ENCODE data around the gene HES4.
A peak's percentile ranks its signal among the peaks of the same experiment; 100 is the strongest.
"Not testable (repeated sequence)": the region's sequence is repeated elsewhere in the genome, so short reads cannot be mapped to it uniquely, and the experiment has no call there.

Gene HES4

GRCh38 chr1:1017397-1018320, 17.8 kb upstream of the HES4 start:
- DNase-seq = not testable (repeated sequence)

- DNase-seq = no peak
These were observed 15.1 kb upstream of the HES4 start for GRCh38 chr1:1014799-1015681.

DNA sequence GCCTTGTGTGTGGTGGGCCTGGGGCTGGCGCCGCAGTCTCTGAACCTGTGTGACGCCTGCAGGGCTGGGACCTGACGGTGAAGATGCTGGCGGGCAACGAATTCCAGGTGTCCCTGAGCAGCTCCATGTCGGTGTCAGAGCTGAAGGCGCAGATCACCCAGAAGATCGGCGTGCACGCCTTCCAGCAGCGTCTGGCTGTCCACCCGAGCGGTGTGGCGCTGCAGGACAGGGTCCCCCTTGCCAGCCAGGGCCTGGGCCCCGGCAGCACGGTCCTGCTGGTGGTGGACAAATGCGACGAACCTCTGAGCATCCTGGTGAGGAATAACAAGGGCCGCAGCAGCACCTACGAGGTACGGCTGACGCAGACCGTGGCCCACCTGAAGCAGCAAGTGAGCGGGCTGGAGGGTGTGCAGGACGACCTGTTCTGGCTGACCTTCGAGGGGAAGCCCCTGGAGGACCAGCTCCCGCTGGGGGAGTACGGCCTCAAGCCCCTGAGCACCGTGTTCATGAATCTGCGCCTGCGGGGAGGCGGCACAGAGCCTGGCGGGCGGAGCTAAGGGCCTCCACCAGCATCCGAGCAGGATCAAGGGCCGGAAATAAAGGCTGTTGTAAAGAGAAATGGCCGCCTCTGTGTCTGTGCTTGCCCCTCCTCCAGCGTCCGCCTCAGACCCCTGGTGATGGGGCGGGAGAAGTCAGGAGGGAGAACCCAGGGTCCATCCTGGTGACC, 14.2 kb upstream of the HES4 start:
- DNase-seq = no peak

- DNase-seq = peak; percentile 84
These were observed 13.4 kb upstream of the HES4 start, which contains the start of gene ISG15 for GRCh38 chr1:1013105-1013921. Gene ISG15, plus strand, starts transcription at chr1:1013497. Its CDS starts 77 bp downstream, at chr1:1013574.

GRCh38 chr1:1012736-1013104, 12.8 kb upstream of the HES4 start:
- DNase-seq = not testable (repeated sequence)

- no peak for DNase-seq
These were observed 11.6 kb upstream of the HES4 start for GRCh38 chr1:1011396-1011949.

DNA sequence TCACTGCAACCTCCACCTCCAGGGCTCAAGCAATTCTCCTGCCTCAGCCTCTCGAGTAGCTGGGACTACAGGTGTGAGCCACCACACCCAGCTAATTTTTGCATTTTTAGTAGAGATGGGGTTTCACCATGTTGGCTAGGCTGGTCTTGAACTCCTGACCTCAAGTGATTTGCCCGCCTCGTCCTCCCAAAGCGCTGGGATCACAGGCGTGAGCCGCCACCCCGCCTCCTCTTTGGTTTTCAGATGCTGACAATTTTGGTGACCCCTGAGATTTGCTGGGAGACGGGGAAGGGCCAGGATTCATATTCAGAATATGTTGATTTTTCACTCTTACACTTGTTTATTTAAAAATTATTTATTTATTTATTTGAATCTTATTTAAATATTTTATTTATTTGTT, 10.2 kb upstream of the HES4 start:
- DNase-seq = not testable (repeated sequence)

DNA sequence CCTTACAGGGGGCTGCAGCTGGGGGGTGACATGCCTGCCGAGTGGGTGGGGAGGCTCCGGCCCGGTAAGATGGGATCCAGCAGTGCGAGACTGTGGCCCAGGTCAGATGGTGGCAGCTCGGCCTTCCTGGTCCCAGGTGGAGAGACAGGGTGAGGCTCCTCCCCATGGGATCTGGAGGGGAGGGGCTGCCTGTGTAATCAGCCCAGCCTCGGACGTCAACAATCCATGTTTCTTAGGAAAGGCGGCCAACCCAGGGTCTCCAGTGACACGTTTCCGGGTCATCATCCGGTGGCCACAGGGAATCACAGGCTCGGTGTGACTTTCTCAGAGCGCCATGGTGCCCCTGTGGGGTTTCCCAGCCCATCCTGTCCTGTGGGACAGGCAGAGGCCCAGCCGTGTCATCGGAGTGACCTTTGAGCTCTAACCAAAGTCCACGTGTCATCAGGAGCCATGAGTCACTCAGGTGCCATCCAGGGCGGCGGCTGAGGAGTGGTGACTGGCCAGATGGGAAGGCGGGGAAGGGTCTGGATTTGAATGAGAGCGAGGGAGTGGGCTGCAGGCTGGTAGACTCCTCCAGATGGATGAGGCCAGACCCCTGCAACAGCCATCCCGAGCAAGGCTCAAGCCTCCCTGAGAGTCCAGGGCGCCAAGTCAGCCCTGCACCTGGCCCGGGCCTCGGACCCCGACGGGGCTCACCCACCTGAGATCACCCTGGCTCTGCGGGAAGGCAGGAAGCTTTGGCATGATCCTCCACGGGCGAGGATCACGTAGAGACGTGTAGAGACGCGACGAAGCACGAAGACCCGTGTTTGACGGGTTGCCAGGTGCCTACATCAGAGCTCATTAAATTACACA, 6.6 kb upstream of the HES4 start:
- no peak for DNase-seq

DNA sequence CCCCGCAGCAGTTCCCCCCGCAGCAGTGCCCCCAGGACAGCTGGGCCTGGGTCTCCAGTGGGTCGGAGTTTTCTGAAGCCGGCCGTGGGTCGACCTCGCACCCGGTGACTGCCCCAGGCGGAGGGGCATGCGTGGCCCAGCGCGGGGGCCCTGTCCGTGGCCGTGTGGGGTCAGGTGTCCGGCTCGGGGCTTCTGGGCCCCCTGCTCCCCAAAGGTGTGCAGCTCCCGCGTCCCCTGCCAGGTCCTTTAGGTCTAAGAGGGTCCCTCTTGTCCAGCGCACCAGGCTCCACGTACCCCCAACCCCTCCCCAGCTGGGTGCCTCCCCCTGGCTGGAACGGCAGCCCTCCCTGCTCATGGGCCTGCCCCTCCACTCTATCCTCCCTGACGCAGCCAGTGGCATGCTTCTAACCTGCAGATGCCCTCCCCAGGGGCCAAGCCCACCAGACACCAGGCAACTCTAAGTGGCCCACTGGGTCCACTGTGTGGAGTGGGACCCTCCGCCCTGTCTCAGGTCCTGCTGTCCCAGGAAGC, 5.9 kb upstream of the HES4 start:
- no peak for DNase-seq

GRCh38 chr1:1004780-1005697, 5.1 kb upstream of the HES4 start:
- DNase-seq = no peak

DNA sequence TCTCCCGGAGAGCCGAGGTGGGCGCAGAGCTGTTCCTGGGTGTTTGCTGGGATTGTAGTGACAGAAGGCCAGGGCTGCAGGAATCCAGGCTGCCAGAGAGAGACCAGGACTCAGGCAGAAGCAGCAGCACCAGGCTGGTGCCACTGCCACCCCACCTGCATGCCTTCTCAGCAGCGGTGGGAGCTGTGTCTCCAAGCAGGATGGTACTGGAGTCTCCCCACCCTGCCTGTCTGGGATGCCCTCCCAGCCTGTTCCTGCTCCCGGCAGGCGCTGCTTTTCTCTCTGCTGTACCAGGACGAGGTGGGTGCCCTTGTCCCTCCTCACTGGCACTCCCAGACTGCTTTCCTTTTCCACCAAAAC, 4.5 kb upstream of the HES4 start:
- no peak for DNase-seq

- DNase-seq = no peak
These were observed 3.9 kb upstream of the HES4 start for GRCh38 chr1:1003618-1004419.

- DNase-seq = no peak
These were observed 1.3 kb upstream of the HES4 start for GRCh38 chr1:1001057-1001783.

DNA sequence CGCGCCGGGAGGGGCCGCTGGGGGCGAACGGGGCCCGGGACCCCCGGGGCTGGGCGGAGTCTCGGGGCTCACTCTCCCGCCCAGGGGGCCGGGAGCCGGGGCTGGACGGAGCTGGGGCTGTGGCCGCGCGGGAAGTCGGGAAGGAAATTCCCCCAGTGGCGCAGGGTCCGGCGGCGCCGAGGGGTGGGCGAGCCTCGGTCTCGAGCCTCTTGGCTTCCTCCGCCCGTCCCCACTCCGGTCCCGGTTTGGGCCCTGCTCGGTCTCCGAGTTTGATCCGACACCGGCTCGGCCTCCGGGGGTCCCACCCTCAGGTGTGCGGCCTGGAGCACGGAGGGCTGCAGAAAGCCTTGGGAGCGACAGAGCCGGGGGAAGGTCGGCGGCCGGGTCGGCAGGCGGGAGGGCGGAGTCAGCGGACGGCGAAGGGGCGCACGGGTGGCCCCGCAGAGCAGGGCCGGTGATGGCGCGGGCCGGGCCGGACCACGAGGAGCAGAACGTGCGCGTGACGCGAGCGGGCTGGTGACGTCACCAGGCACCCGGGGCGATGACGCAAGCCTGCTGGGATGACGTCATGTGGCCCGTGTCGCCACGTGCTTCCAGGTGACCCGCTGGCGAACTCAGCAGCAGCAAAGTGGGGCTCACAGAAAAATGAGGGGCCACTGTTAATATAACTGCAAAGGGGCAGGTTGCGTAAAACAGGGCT, 610 bp upstream of the HES4 start:
- peak; percentile 65 for DNase-seq

DNA sequence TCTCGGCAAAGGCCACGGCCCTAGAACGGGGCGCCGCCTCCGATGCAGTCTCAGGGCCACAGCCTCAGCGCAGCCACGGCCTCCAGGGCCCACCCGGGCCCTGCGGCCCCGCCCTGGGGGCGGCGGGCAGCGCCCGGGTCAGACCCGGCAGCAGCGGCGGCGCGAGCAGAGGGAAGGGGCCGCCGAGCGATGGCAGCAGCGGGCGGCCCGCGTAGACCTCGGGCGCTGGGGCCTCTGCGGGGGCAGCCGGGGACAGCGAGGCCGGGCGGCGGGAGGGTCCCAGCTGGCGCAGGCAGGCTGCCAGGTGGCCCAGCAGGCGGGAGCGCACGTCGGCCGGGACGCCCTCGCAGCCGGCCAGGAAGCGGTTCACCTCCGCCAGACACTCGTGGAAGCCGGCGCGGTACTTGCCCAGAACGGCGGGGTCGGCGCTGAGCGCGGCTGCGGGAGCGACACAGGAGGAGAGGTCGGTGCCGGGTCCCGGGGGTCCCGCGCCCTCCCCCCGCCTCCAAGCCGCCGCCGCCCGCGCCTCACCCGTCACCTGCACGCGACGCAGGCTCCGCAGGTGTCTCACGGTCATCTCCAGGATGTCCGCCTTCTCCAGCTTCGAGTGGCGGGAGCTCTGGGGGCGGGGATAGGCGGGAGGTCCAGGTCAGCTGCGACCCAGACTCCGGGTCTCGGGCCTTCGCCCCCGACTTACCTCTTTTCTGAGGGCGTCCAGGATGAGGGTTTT, 737 bp downstream of the HES4 start:
- DNase-seq = no peak

DNA sequence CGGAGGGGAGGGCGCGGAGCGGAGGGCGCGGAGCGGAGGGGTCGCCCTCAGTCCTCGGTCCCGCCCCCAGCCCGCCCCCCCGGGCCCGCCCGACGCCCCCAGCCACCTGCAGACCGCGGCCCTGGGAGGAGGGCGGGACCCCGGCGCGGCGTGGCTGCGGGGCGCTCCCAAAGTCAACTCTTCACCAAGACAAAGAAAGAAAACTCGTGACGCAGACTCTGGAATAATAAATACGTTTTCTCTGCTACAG, 1.2 kb downstream of the HES4 start:
- no peak for DNase-seq

Data from activated gamma-delta T cell (primary cell).